Raji (cell line): ENCODE results near the gene CMTM1.

Source experiments
- POLR2A ChIP-seq: IDR thresholded peaks from 2 replicates; pipeline ENCODE4 v1.6.1; 2011; ENCODE audit warnings: low read depth, low read length, control low read depth; ENCODE audit not compliant: insufficient read depth

CMTM1 gene

DNA sequence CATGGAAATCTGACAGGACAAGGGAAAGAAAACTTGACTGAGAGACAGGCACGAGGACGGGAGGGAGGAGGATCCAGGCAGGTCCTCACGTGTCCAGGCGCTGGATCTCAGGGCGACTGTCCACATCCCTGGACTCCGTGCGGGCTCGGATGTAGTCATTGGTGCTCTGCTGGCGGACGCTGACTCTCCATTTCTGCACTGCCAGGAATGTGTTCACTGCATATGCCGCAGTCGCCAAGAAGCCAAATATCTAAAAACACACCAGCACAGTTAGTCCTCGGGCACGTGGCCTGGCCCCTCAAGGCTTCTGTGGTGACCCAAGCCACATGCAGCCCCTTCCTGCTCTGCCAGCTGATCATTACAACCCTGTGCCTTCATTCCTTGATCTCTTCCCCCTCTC lies 55.7 kb downstream of the CMTM1 start:
- TF ChIP-seq POLR2A, result no peak

- no peak for TF ChIP-seq POLR2A
Measured at GRCh38 chr16:66622863-66623262, 56.6 kb downstream of the CMTM1 start.

DNA sequence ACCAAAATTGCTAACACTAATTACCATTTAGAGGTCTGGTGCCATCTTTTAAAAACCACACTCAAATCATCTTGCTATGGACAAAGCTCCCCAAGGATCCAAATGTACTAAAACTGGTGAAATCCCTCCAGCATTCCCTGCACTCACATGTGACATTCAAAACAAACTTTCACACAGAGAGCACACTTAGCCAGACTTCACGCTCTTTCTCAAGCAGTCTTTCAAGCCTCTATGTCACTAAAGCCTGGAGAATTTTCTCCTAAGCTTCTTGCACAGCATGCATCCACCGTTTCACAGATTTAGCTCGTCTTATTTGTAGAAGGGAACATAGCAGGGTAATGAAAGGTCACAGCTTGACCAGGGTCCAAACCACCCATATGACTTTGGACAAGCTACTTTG lies 57.5 kb downstream of the CMTM1 start:
- TF ChIP-seq POLR2A, result no peak
